Activated CD8-positive, alpha-beta memory T cell treated with anti-CD3 and anti-CD28 coated beads, Interleukin-2, amount 50 U/mL, for 1 hour (primary cell): Measurements from ENCODE around the gene RAB5B.
"Not testable (repeated sequence)": the region's sequence is repeated elsewhere in the genome, so short reads cannot be mapped to it uniquely, and the experiment has no call there.

ENCODE experiments used
- DNase-seq: peaks from one replicate; pipeline ENCODE4 v3.0.0-alpha.2; 2020; ENCODE audit errors: extremely low read depth

RAB5B gene

GRCh38 chr12:55983232-55983842 lies 9.5 kb downstream of the RAB5B start:
- no peak for DNase-seq

DNA sequence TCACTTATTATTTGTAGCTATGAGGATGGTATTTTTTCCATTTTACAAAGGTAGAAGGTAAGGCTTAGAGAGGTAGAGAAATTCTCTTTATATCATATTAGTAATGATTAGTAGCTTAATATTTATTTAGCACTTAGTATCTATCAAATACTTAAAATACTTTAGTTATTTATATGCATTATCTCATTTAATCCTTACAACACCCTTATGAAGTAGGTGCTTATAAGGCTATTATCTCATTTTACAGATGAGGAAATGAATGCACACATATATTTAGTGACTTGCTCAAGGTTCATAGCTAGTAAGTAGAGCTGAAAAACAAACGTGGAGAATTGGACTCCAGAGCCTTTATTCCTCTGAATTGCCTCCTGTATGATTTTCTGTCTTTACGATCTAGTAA lies 11.0 kb downstream of the RAB5B start:
- no peak for DNase-seq

DNA sequence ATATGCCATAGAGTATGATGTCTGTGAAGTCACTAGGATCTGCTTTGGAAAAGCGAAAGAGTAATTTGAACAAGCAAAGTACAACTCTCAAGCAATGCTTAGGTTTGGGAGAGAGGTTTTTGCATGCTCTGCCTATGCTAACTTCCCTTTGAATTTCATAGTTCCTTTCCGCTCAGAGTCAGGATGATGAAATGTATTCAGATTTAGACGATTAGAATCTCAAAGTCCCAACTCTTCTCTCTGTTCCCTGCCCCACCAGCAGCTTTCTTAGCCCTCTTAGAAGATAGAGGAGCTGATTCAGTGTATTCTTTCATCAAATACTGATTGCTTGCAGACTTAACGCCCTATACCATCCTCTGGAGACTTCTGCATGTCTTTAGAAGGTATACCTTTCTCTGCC lies 11.5 kb downstream of the RAB5B start:
- no peak for DNase-seq

- DNase-seq, result not testable (repeated sequence)
These were observed 12.1 kb downstream of the RAB5B start for GRCh38 chr12:55985976-55986375.

DNA sequence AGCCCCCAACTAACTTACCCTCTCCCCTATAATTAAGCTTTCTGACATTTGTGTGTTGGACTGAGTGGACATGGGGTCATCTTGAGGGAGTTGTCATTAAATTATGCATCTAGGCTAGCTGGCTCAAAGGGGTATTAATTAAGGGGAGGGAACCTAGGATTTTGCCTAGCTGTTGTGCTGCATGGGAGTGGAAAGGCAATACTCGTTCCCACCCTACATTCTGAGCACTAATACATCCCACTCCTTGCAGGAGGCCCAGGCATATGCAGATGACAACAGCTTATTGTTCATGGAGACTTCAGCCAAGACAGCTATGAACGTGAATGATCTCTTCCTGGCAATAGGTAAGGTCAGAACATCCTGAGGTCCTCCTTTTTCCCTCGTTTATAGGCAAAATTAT lies 17.2 kb downstream of the RAB5B start:
- no peak for DNase-seq

DNA sequence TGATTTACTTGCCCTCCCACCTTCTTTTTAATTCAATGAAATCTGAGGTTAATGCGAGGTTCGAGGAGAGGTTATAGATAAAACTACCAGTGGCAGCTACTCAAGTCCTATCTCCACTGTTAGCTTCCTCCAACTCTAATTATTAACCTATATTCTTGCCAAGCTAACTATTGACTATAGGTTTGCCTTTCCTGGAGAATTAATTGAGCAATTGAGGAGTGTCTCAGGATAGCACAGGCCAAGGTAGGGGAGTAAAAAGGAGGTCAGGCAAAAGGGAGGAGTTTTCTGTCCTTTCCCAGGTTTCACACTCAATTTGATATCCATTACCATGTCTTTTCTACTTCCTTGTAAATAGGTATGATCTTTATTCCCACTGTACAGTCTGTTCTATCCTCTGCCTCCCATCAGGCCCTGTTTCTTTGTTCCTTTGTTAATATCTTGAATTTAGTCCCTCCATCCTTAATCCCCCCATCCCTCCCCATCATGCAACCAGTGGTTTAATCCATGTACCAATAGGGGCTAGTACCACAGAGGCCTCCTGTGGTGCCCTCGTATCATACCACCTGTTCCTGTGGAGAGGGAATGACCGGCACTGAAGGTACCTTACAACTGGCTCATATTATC lies 19.5 kb downstream of the RAB5B start:
- no peak for DNase-seq

DNA sequence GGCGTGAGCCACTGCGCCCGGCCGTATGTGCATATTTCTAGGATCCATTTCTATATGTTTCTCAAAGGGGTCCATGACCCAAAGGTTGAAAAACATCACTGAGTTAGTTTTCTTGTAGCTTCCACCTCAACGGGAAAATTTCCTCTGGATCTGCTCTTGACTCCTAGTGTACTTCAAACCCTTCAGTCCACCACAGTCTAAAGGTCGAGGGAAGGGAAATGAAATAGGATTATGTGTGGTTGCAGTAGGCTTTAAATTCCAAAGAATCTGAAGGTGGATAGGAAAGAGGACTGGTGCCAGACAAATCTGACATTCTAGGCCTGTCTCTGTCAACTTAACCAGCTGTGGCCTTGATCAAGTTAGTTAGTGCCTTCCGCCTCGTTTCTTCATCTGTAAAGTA lies 21.5 kb downstream of the RAB5B start:
- no peak for DNase-seq

- DNase-seq, result no peak
These were observed 22.4 kb downstream of the RAB5B start for GRCh38 chr12:55996201-55996714.

DNA sequence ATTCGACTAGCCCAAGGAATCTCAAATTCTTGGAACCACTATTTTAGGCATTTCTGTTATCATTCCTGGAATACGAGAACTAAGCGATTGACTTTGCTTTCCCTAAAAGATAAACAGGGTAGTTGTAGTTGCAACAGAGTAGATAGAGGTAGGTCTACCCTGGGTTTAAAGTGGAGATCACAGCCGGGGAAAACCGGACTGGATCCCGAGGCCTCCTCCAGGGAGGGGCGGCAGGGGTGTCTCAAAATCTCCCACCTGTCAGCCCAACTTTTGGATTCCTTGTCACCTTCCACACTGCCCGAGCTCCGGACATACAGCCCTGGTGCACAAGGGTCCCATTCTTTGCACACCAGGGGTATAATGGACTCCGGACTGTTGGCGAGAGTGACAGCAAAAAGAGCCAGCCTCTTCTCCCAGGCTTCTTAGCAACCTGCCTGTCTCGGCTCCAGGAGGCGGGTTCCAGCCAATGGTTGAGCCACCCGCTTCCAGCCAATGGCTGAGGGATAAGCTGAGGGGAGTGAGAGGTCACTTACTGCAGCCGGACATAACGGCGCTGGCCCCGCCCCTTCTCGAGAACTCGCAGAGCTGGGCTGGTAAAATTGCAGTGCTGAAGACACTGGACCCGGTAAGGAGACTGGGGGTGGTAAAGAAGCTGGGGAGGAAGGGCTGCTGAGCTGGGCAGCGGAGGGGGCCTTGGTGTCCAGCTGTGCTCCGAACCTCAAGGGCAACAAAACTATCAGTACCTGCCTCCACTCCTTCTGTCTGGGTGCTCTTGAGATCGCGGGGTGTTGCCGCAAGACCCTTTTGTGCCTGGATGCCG lies 23.0 kb downstream of the RAB5B start, which contains the start of gene SUOX:
Gene SUOX, plus strand, starts transcription at position 562 of the 820 bp plus-strand sequence. CDS start 4,946 bp downstream, outside the sequence.
- no peak for DNase-seq

GRCh38 chr12:55997535-55997859 lies 23.6 kb downstream of the RAB5B start:
- DNase-seq, result no peak

- not testable (repeated sequence) for DNase-seq
These were observed 25.6 kb downstream of the RAB5B start for GRCh38 chr12:55999522-55999921.

GRCh38 chr12:55999999-56000540 lies 26.2 kb downstream of the RAB5B start:
- not testable (repeated sequence) for DNase-seq

- DNase-seq, result no peak
These were observed 27.7 kb downstream of the RAB5B start for GRCh38 chr12:56001487-56002100.

GRCh38 chr12:56003376-56003775 lies 29.5 kb downstream of the RAB5B start:
- DNase-seq, result not testable (repeated sequence)

- no peak for DNase-seq
These were observed 30.3 kb downstream of the RAB5B start for GRCh38 chr12:56004211-56004610.

DNA sequence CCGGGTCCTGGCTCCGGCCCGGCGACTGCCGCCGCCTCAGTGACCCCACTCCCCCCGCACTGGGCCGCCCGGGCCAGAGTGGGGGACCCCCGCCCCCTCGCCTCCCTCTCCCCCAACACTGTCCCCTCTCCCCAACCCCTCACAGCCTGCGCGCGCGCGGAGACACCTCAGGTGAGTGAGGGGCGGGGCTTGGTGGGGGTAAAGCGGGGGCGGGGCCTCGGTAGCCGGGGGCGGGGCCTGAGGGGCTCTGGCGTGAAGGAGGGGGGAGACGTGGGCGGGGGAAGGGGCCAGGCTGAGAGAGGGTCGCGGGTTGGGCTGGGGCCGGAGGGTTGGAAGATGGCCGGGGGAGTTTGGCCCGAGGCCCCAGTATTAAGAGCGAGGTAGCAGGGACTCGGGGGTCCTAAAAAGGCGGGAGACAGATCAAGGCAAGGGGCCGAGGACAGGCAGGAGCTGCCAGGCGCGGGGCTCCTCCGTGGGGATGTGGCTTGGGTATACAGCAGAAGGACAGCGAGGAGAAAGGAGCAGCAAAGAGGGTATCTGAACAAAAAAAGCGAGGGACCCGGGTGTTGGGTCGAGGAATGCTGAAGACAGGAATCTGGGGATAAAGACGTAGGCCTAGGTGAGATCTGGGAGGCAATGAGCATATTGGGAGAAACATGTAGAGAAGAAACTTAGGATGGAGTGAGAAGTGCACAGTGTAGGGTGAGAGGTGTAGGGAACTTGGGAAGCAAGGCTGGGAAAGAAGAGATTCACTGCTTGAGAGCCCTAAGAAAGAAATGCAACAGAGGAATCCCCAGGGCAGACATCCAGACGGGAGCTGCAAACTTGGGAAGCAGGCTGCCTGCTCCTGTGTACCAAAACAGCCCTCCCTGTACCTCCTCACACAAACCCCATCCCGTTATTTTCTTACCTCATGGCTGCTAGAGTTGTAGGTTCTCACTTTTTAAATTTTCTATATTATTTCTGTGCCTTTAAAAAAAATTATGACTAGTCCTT lies 34.0 kb downstream of the RAB5B start:
- no peak for DNase-seq

GRCh38 chr12:56010111-56010570 lies 36.3 kb downstream of the RAB5B start:
- no peak for DNase-seq

- no peak for DNase-seq
These were observed 37.7 kb downstream of the RAB5B start for GRCh38 chr12:56011509-56012090.

DNA sequence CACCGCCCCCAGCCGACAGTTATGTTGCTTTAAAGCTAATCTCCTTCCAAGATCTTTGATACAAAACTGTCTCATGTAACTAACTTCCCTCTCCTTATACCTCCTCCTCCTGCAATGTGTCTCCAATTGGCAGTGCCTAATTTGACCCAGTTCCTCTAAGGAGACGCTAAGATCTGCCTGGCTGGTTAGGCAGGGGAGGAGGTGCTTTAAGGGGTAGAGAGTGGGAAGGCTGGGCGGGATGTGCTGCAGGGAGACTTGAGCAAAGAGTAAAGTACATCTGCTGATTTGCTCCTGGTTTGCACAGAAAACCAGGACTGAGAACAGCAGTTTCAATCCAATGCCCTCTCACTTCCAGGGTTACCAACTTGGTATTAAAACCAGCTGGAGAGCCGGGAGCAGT lies 39.6 kb downstream of the RAB5B start:
- no peak for DNase-seq

- DNase-seq, result no peak
These were observed 40.3 kb downstream of the RAB5B start for GRCh38 chr12:56014205-56014604.
